NT2/D1 (cell line): Measurements from ENCODE around the gene KCTD2.

ENCODE experiments used
- DNase-seq: peaks from one replicate; pipeline ENCODE4 v3.0.0-alpha.2; 2011; ENCODE audit warnings: low read depth, low spot score
- H3K27me3 ChIP-seq: 2 replicates; pipeline ENCODE4 v1.6.0; 2011; ENCODE audit warnings: mild to moderate bottlenecking; ENCODE audit not compliant: insufficient read length, insufficient read depth
- H3K36me3 ChIP-seq: 2 replicates; pipeline ENCODE4 v1.6.1; 2011; ENCODE audit warnings: mild to moderate bottlenecking, low read length, mixed read lengths; ENCODE audit not compliant: insufficient read depth, insufficient read length
- H3K4me1 ChIP-seq: 2 replicates; pipeline ENCODE4 v1.5.1; 2011; ENCODE audit not compliant: insufficient read depth, insufficient read length
- H3K4me3 ChIP-seq: 2 replicates; pipeline ENCODE4 v1.5.1; 2011; ENCODE audit warnings: low read depth; ENCODE audit not compliant: insufficient read length
- H3K9ac ChIP-seq: 2 replicates; pipeline ENCODE4 v1.6.0; 2011; ENCODE audit warnings: low read depth; ENCODE audit not compliant: insufficient read length
- H3K9me3 ChIP-seq: 2 replicates; pipeline ENCODE4 v1.5.1; 2011; ENCODE audit warnings: mild to moderate bottlenecking, low read length; ENCODE audit not compliant: insufficient read depth
- SUZ12 ChIP-seq: IDR thresholded peaks from 2 replicates; pipeline ENCODE4 v1.6.1; 2011; ENCODE audit not compliant: insufficient read length, insufficient read depth; ENCODE audit errors: extremely low read depth
- YY1 ChIP-seq: IDR thresholded peaks from 2 replicates; pipeline ENCODE4 v1.6.1; 2011; ENCODE audit not compliant: insufficient read length, insufficient read depth
- ZNF274 ChIP-seq: IDR thresholded peaks from 2 replicates; pipeline ENCODE4 v1.6.1; 2011; ENCODE audit warnings: mild to moderate bottlenecking, low read depth, low read length

KCTD2 gene

DNA sequence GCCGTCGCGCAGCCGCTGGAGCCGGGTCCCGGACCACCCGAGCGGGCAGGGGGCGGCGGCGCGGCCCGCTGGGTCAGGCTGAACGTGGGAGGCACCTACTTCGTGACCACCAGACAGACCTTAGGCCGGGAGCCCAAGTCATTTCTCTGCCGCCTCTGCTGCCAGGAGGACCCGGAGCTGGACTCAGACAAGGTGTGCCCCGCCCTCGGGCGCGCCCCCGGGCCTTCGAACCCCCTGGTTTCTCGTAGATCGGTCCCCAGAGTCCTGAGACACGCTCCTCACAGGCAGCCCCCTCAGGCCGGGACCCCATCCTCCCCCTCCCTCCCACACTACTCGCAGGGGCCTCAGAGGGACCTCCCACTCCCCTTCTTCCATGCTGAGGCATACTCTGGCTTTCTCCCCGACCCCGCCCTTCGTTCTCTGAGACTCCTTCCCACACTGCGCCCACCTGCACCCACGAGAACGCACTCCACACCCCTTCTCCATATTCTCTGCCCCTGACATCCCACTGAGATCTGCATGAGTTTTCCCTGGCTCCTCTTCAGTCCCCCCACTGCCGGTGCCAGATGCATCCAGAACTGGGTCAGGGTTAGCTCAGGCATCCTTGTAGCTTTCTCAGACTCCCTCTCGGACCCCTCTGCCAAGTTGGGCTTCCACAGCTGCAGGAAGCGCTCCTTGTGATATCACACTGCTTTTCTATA is 523 bp downstream of the KCTD2 start:
- H3K4me1 ChIP-seq: peaks cover 4% of the 10 kb centered on the region
- no peaks in the 10 kb centered on the region for H3K27me3 ChIP-seq
- H3K4me3 ChIP-seq: peak overlapping the region; percentile 93
- H3K9ac ChIP-seq: peak overlapping the region; percentile 98
- TF ChIP-seq ZNF274 (no peak), YY1 (no peak)
- DNase-seq: no peak
- H3K9me3 ChIP-seq: no peaks in the 10 kb centered on the region
- peaks cover 34% of the 10 kb centered on the region for H3K36me3 ChIP-seq

DNA sequence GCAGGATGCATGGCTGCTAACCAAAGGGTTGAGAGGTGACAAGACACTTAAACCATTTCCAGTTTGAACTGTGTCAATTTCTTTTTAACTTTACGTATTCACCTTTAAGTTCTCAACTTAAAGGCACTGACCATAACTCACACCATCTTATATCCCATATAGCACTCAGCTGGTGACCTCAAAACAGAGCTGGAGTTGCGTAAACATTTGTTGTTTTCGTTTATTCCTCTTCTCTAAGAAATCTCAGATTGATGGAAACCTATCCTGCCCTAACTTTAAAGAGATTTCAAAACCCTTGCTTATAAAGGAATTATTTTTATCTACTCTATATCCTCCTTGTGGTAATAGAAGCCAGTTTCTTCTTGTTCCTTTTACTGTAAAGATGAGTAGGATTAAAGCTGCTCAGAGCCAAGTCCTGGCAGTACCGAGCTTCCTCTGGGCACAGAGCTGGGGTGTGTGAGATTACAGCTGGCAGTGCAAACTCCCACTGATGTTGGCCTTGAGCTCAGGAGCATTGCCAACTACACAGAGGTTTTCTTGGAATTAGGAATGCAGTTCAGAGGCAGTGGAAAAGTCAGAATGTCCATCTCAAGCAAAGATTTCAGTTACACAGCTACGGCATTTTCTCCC is 1.3 kb downstream of the KCTD2 start:
- H3K9me3 ChIP-seq: no peaks in the 10 kb centered on the region
- H3K4me1 ChIP-seq: no peaks in the 10 kb centered on the region
- H3K9ac ChIP-seq: peak overlapping the region; percentile 98
- no peak for DNase-seq
- H3K4me3 ChIP-seq: peak overlapping the region; percentile 93
- peaks cover 42% of the 10 kb centered on the region for H3K36me3 ChIP-seq
- no peaks in the 10 kb centered on the region for H3K27me3 ChIP-seq
- no peak for TF ChIP-seq ZNF274
- no peak for TF ChIP-seq YY1
- TF ChIP-seq SUZ12: no peak

DNA sequence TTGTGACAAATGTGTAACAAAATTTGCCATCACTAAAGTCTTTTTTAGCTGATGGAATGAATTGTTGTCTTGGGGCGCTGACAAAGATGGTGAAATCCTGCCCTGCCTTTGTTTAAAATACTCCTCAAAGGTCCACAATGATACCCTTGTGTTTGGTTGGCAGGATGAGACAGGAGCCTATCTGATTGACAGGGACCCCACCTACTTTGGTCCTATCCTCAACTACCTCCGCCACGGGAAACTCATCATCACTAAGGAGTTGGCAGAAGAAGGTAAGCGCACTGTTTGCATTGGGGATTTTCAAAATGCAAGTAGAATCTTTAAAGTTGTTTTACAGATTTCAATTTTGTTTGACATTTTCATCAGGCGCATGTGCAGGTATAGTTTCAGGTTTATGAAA is 2.0 kb downstream of the KCTD2 start:
- DNase-seq: no peak
- Histone ChIP-seq H3K36me3 (peaks cover 49% of the 10 kb centered on the region), H3K9me3 (peaks cover 3% of the 10 kb centered on the region; the same call in 1 of the 2 replicates), H3K9ac (no peak overlapping the region), H3K27me3 (no peaks in the 10 kb centered on the region), H3K4me3 (no peak overlapping the region), H3K4me1 (no peaks in the 10 kb centered on the region)
- TF ChIP-seq ZNF274: no peak
- TF ChIP-seq SUZ12: no peak
- TF ChIP-seq YY1: no peak

DNA sequence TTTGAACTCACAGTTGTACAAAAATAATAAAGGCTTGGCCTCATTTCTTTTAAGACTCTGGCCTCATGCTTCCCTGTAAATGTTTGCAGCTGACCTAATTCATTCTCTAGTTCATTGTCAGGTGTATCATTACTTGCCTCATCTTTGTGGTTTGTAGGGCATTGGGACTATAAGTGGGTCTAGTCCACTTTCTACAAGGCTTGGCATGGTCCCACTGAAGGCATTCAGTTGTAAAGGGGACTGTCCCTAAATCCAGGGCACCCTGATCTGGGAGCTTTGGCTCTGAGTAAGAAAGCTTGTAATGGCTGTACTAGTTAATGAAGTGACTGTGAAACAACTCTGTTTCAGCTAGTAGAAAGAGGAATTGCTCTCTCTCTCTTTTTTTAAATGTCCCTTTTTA is 2.7 kb downstream of the KCTD2 start:
- Histone ChIP-seq H3K4me1 (no peaks in the 10 kb centered on the region), H3K9me3 (peaks cover 4% of the 10 kb centered on the region; the same call in 1 of the 2 replicates), H3K27me3 (no peaks in the 10 kb centered on the region), H3K4me3 (no peak overlapping the region), H3K9ac (no peak overlapping the region), H3K36me3 (peaks cover 53% of the 10 kb centered on the region)
- DNase-seq: no peak
- TF ChIP-seq SUZ12 (no peak), ZNF274 (no peak), YY1 (no peak)

DNA sequence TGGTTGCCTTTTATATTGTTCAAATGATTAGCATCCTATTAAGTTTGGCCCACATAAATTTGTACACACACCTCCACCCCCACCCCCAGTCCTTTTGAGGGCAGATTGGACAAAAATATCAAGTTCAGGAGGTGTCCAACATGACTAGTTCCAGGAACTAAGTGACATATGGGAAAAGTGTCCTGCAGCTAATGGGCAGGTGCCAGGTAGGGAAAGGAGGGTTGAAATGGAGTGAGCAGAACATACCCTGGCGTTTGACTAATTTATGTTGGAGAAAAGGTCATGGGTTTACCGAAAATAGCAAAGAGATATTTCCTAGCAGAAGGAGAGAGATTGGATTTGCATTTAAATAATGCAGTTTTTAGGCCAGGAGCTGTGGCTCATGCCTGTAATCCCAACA is 4.9 kb downstream of the KCTD2 start:
- Histone ChIP-seq H3K27me3 (no peaks in the 10 kb centered on the region), H3K4me3 (no peak overlapping the region), H3K9ac (no peak overlapping the region), H3K9me3 (peaks cover 4% of the 10 kb centered on the region; the same call in 1 of the 2 replicates), H3K36me3 (peaks cover 73% of the 10 kb centered on the region), H3K4me1 (no peaks in the 10 kb centered on the region)
- no peak for DNase-seq
- TF ChIP-seq ZNF274 (no peak), YY1 (no peak), SUZ12 (no peak)

DNA sequence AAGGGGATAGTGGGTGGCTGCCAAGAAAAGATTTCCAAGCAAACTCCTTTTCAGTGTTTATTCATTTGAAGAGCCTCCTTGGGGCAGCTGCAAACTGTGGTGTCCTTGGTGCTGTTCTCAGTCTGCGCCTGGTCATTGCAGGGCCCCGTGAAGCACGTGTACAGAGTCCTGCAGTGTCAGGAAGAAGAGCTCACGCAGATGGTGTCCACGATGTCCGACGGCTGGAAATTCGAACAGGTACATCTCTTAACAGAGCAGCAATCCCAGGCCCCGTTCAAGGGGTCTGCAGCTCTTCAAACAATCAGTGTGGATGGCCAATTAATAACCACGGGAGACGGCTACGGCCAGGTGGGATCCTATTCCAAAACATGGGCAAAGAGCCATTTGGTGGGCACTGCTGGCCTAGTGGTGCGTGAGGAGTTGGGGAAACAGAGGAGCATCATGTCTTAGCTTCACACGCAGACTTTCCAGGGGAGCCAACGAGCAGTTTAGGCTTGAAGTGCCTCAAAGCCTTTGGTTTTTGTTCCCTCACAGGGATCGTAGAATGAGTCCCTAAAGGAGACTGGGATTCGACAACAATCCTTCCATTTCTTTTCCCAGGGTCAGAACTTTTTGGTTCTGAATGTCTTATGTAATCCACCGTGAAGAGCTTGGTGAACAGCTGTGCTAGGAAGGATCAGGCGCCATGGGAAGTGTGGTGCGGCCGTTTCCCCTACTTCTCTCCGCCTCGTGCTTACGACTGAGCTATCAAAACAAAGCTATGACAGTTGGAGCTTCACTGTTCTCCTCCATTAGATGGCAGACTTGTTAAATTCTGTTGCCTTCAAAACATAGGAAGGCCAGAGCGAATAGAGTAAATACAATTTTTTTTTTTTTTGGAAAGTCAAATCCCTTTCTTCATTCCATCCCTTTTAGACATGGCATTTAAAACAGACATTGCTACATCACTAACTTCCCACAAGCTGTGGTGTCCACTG is 12.6 kb downstream of the KCTD2 start:
- Histone ChIP-seq H3K4me1 (peaks cover under 1% of the 10 kb centered on the region), H3K4me3 (no peak overlapping the region), H3K36me3 (peaks cover 81% of the 10 kb centered on the region), H3K9ac (no peak overlapping the region), H3K27me3 (no peaks in the 10 kb centered on the region), H3K9me3 (no peaks in the 10 kb centered on the region)
- TF ChIP-seq YY1: no peak
- no peak for TF ChIP-seq ZNF274
- no peak for TF ChIP-seq SUZ12
- no peak for DNase-seq
